ENCODE results near the gene KCNAB1.

- TF ChIP-seq POLR2A (IDR thresholded peaks at IDR 0.05; ENCODE audit: low read length) (no peak), GATA1 (IDR thresholded peaks at IDR 0.05; ENCODE audit: low read depth, low read length) (no peak)
Measured at GRCh38 chr3:156246961-156247725, 126.8 kb downstream of the KCNAB1 start.

Data from erythroblast (primary cell).